HEK293 (cell line): ENCODE measurements around the gene CYB5R4.

Experiments
- BCL11A ChIP-seq: fragments of 450-650 bp; formaldehyde crosslinking; IDR thresholded peaks from 2 replicates; pipeline ENCODE4 v1.5.1; 2016; ENCODE audit warnings: low read depth, missing biosample characterization, missing genetic modification characterization
- HOXA7 ChIP-seq: sonication (generic); formaldehyde crosslinking; IDR thresholded peaks from 2 replicates; pipeline ENCODE4 v1.8.1; 2022; ENCODE audit warnings: missing genetic modification reagents, borderline replicate concordance
- MZF1 ChIP-seq: fragments of 450-650 bp; formaldehyde crosslinking; IDR thresholded peaks from 2 replicates; pipeline ENCODE4 v1.5.1; 2017; ENCODE audit warnings: missing biosample characterization, missing genetic modification characterization, borderline replicate concordance
- REPIN1 ChIP-seq: fragments of 450-650 bp; formaldehyde crosslinking; IDR thresholded peaks from 2 replicates; pipeline ENCODE4 v1.5.1; 2017; ENCODE audit warnings: missing biosample characterization, missing genetic modification characterization, low read depth
- TCF7L2 ChIP-seq: IDR thresholded peaks from 2 replicates; pipeline ENCODE4 v1.6.1; 2011; ENCODE audit warnings: low read depth, mild to moderate bottlenecking, inconsistent platforms, low read length, moderate library complexity, borderline replicate concordance
- WT1 ChIP-seq: fragments of 450-650 bp; formaldehyde crosslinking; IDR thresholded peaks from 2 replicates; pipeline ENCODE4 v1.5.1; 2016; ENCODE audit warnings: missing biosample characterization, missing genetic modification characterization
- ZNF558 ChIP-seq: fragments of 450-650 bp; formaldehyde crosslinking; IDR thresholded peaks from 2 replicates; pipeline ENCODE4 v1.5.1; 2016; ENCODE audit warnings: missing biosample characterization, missing genetic modification characterization
- ZNF561 ChIP-seq: fragments of 450-650 bp; IDR thresholded peaks from 2 replicates; pipeline ENCODE4 v1.5.1; 2018; ENCODE audit warnings: missing biosample characterization, missing genetic modification characterization, borderline replicate concordance
- ZNF76 ChIP-seq: fragments of 450-650 bp; formaldehyde crosslinking; IDR thresholded peaks from 2 replicates; pipeline ENCODE4; 2016; ENCODE audit warnings: low read depth, missing biosample characterization, missing genetic modification characterization, borderline replicate concordance
- TF ChIP-seq, protein P1 (sequence below): fragments of 450-650 bp; formaldehyde crosslinking; IDR thresholded peaks from 2 replicates; pipeline ENCODE4 v1.5.1; 2016; ENCODE audit warnings: missing biosample characterization, missing genetic modification characterization
- TF ChIP-seq, protein P2 (sequence below): fragments of 450-650 bp; formaldehyde crosslinking; IDR thresholded peaks from 2 replicates; pipeline ENCODE4 v1.5.1; 2016; ENCODE audit warnings: missing biosample characterization, missing genetic modification characterization

DNA sequence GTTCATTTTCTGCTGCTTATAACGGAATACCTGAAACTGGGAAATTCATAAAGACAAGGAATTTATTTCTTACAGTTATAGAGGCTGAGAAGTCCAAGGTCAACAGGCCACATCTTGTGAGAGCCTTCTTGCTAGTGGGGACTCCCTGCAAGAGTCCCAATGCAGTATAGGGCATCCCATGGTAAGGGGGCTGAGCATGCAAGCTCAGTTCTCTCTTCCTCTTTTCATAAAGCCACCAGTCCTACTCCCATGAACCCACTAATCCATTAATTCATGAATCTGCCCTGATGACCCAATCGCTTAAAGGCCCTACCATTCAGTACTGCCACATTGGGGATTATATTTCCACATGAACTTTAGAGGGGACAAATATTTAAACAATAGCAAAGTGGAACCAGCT lies 26.5 kb downstream of the CYB5R4 start:
- TF ChIP-seq ZNF558 (tag by site-specific recombination) (no peak), WT1 (tag by site-specific recombination) (no peak), REPIN1 (tag by site-specific recombination) (no peak), BCL11A (tag by site-specific recombination) (no peak), MZF1 (tag by site-specific recombination) (no peak), ZNF561 (tag by site-specific recombination) (no peak), HOXA7 (CRISPR knock-in tag) (no peak), TCF7L2 (no peak), ZNF76 (no peak)
- TF ChIP-seq, protein P1, sequence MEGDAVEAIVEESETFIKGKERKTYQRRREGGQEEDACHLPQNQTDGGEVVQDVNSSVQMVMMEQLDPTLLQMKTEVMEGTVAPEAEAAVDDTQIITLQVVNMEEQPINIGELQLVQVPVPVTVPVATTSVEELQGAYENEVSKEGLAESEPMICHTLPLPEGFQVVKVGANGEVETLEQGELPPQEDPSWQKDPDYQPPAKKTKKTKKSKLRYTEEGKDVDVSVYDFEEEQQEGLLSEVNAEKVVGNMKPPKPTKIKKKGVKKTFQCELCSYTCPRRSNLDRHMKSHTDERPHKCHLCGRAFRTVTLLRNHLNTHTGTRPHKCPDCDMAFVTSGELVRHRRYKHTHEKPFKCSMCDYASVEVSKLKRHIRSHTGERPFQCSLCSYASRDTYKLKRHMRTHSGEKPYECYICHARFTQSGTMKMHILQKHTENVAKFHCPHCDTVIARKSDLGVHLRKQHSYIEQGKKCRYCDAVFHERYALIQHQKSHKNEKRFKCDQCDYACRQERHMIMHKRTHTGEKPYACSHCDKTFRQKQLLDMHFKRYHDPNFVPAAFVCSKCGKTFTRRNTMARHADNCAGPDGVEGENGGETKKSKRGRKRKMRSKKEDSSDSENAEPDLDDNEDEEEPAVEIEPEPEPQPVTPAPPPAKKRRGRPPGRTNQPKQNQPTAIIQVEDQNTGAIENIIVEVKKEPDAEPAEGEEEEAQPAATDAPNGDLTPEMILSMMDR (tag by site-specific recombination) = no peak
- TF ChIP-seq, protein P2, sequence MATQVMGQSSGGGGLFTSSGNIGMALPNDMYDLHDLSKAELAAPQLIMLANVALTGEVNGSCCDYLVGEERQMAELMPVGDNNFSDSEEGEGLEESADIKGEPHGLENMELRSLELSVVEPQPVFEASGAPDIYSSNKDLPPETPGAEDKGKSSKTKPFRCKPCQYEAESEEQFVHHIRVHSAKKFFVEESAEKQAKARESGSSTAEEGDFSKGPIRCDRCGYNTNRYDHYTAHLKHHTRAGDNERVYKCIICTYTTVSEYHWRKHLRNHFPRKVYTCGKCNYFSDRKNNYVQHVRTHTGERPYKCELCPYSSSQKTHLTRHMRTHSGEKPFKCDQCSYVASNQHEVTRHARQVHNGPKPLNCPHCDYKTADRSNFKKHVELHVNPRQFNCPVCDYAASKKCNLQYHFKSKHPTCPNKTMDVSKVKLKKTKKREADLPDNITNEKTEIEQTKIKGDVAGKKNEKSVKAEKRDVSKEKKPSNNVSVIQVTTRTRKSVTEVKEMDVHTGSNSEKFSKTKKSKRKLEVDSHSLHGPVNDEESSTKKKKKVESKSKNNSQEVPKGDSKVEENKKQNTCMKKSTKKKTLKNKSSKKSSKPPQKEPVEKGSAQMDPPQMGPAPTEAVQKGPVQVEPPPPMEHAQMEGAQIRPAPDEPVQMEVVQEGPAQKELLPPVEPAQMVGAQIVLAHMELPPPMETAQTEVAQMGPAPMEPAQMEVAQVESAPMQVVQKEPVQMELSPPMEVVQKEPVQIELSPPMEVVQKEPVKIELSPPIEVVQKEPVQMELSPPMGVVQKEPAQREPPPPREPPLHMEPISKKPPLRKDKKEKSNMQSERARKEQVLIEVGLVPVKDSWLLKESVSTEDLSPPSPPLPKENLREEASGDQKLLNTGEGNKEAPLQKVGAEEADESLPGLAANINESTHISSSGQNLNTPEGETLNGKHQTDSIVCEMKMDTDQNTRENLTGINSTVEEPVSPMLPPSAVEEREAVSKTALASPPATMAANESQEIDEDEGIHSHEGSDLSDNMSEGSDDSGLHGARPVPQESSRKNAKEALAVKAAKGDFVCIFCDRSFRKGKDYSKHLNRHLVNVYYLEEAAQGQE (tag by site-specific recombination) = no peak
